HFF-Myc (cell line): Measurements from ENCODE around the gene NEK7.
"Not testable (repeated sequence)": the region's sequence is repeated elsewhere in the genome, so short reads cannot be mapped to it uniquely, and the experiment has no call there.

Experiments
- DNase-seq: peaks from one replicate; pipeline ENCODE4 v3.0.0-alpha.2; 2011; ENCODE audit warnings: low read depth; ENCODE audit errors: extremely low read depth
- H3K4me3 ChIP-seq: replicated peaks from 2 replicates; pipeline ENCODE4 v1.5.1; 2011; ENCODE audit warnings: low read depth, mild to moderate bottlenecking, control low read depth, low read length
- CTCF ChIP-seq: IDR thresholded peaks from 2 replicates; pipeline ENCODE4 v1.5.1; 2012; ENCODE audit warnings: mild to moderate bottlenecking, low read depth, low read length, control low read depth; ENCODE audit errors: missing control alignments

NEK7 gene

GRCh38 chr1:198214924-198215323, 58.1 kb downstream of the NEK7 start:
- no peak overlapping the region for H3K4me3 ChIP-seq
- DNase-seq: no peak
- no peak for TF ChIP-seq CTCF

- no peak for TF ChIP-seq CTCF
- no peak overlapping the region for H3K4me3 ChIP-seq
- peak; percentile 5 for DNase-seq
Measured at GRCh38 chr1:198220428-198220827, 63.6 kb downstream of the NEK7 start.

GRCh38 chr1:198227010-198227409, 70.2 kb downstream of the NEK7 start:
- H3K4me3 ChIP-seq, DNase-seq: not testable (repeated sequence)

GRCh38 chr1:198227454-198227853, 70.7 kb downstream of the NEK7 start:
- not testable (repeated sequence) for H3K4me3 ChIP-seq, DNase-seq

- no peak for DNase-seq
- no peak overlapping the region for H3K4me3 ChIP-seq
- TF ChIP-seq CTCF: no peak
Measured at GRCh38 chr1:198228925-198229324, 72.1 kb downstream of the NEK7 start.

GRCh38 chr1:198231779-198232178, 75.0 kb downstream of the NEK7 start:
- no peak for DNase-seq
- TF ChIP-seq CTCF: no peak
- no peak overlapping the region for H3K4me3 ChIP-seq

GRCh38 chr1:198232378-198232777, 75.6 kb downstream of the NEK7 start:
- DNase-seq: no peak
- TF ChIP-seq CTCF: no peak
- no peak overlapping the region for H3K4me3 ChIP-seq

- H3K4me3 ChIP-seq: no peak overlapping the region
- no peak for DNase-seq
- no peak for TF ChIP-seq CTCF
Measured at GRCh38 chr1:198232940-198233675, 76.3 kb downstream of the NEK7 start.
